Measurements from ENCODE around the gene CMTR1. TPM values are rescaled to one million over a fixed set of nuclear protein-coding genes. Genes with fewer than 3 reads are reported as not detected.
A peak's percentile ranks its signal among the peaks of the same experiment; 100 is the strongest.

CMTR1 gene
- total and polyA plus RNA-seq, 9 donors, result 18.7 to 45.0 (median 38.4) TPM

DNA sequence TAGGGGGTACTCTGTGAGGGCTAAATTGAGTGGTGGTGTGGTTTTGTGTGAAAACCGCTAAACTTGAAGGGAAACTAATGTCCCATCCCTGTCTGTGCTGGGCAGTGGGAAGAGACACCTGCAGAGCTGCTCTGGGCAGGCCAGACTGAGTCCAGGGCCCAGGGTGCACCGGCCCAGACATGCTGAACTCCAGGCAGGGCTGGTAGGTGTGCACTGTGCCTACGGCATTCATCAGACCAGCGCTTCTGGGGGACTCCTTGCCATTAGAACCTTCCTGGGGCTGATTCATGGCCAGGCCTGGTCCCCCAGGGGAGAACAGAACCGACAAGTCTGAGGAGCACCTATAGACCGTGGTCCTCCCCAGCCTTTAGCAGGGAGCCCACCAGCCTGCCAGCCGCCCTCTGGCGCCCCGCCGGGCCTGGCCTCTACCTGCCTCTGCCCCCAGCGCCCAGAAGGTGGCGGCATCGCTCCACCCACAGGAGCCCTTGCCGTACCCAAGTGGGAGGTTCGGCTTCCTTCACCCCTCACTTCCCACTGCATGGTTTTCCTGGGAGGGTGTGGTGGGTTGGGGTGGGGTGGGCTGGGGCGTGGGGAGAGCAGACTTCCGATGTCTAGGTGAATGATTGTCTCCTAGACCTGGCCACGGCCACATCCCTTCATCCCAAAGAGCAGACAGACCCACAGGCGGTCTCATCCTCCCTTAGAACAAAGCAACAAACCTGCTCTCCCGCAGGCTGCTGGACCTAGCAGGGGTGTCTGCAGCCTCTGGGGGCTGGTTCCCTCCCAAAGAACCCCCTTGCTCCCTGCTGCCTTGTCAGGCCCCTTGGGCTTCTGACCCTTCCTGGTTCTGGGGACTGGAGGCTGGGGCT lies 51.1 kb downstream of the CMTR1 start:
- TF ChIP-seq CTCF (IDR thresholded peaks at IDR 0.05), result peak; percentile 34 to 54 (median 52)
- TF ChIP-seq EP300 (IDR thresholded peaks at IDR 0.05), result no peak
- TF ChIP-seq POLR2A (IDR thresholded peaks at IDR 0.05), result no peak
- intact Hi-C loops (cut with DNase I), result loop anchor here in 2 of 4 donors (10.0 kb wide), 2 partner anchors 211 to 1011 kb away; partner anchors contain the start of gene MDGA1 (in 1 of the 2)
- Histone ChIP-seq H3K4me3 (no peak overlapping the region), H3K9me3 (no peaks in the 10 kb centered on the region), H3K27ac (no peak overlapping the region), H3K27me3 (no peaks in the 10 kb centered on the region), H3K4me1 (ENCODE audit: insufficient read depth) (no peaks in the 10 kb centered on the region), H3K36me3 (no peaks in the 10 kb centered on the region)
- WGBS, 3 donors, result 46 to 51% (median 48%) methylated on average over 20 of the region's 20 CpGs
- peak; percentile 48 to 80 (median 70) for DNase-seq

- WGBS, 3 donors, result 90 to 94% (median 90%) methylated on average over 7 of the region's 7 CpGs
- intact Hi-C loops (cut with DNase I), result loop anchor here in 2 of 4 donors (10.0 kb wide), 2 partner anchors 210 to 1010 kb away; partner anchors contain the start of gene MDGA1 (in 1 of the 2)
- no peak for DNase-seq
- no peaks in the 10 kb centered on the region for H3K9me3 ChIP-seq
- H3K27me3 ChIP-seq, result no peaks in the 10 kb centered on the region
- no peak overlapping the region for H3K27ac ChIP-seq
- TF ChIP-seq EP300 (IDR thresholded peaks at IDR 0.05) (no peak), CTCF (IDR thresholded peaks at IDR 0.05) (no peak), POLR2A (IDR thresholded peaks at IDR 0.05) (no peak)
- H3K4me1 ChIP-seq (ENCODE audit: insufficient read depth), result no peaks in the 10 kb centered on the region
- no peaks in the 10 kb centered on the region for H3K36me3 ChIP-seq
- no peak overlapping the region for H3K4me3 ChIP-seq
These were observed 51.8 kb downstream of the CMTR1 start for GRCh38 chr6:37484786-37485170.

- TF ChIP-seq POLR2A (IDR thresholded peaks at IDR 0.05), result no peak
- no peak for TF ChIP-seq CTCF (IDR thresholded peaks at IDR 0.05)
- TF ChIP-seq EP300 (IDR thresholded peaks at IDR 0.05), result no peak
- intact Hi-C loops (cut with DNase I), result loop anchor here in 2 of 4 donors (10.0 kb wide), 2 partner anchors 210 to 1010 kb away; partner anchors contain the start of gene MDGA1 (in 1 of the 2)
- 73 to 78% (median 75%) methylated on average over 10 of the region's 10 CpGs for WGBS, 3 donors
- Histone ChIP-seq H3K9me3 (no peaks in the 10 kb centered on the region), H3K27ac (no peak overlapping the region), H3K36me3 (no peaks in the 10 kb centered on the region), H3K27me3 (no peaks in the 10 kb centered on the region), H3K4me3 (no peak overlapping the region), H3K4me1 (ENCODE audit: insufficient read depth) (no peaks in the 10 kb centered on the region)
- DNase-seq, result no peak
These were observed 52.3 kb downstream of the CMTR1 start for GRCh38 chr6:37485291-37485702.

DNA sequence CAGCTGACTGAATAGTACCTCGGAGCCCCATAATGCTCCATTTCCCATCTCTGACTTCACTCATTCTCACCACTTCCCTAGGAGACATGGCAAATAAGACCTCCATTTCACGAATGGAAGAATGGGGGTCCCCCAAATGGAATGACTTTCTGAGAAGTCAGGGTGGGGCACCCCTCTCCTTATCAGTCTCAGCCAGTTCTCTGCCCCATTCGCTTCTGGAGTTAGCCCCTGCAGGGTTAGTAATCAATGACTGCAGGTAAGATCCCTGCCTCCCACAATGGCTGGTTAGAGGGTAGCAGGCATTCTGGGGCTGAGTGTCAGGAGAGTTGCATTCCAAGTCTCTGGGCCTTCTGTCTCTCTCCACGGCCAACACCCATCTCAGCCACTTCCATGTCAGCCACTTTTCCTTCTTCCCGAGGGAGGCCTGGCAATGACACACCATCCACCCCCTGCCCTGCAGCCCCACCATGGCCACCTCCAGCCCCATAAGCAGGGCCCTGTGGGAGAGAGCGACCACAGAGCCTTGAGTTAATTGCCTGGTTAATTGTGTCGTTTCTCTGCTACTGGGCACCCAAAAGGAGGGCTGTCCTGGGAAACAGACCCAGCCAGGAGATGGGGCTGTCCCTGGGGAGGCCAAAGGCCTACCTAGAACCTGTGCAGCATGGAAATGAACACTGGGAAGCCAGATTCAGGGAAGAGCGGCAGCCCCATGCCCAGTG lies 53.3 kb downstream of the CMTR1 start:
- H3K27ac ChIP-seq, result no peak overlapping the region
- 85 to 92% (median 88%) methylated on average over 8 of the region's 8 CpGs for WGBS, 3 donors
- no peak overlapping the region for H3K4me3 ChIP-seq
- no peaks in the 10 kb centered on the region for H3K27me3 ChIP-seq
- DNase-seq, result no peak
- intact Hi-C loops (cut with DNase I), result loop anchor here in 2 of 4 donors (10.0 kb wide), 2 partner anchors 209 to 1009 kb away; partner anchors contain the start of gene MDGA1 (in 1 of the 2)
- no peaks in the 10 kb centered on the region for H3K36me3 ChIP-seq
- no peaks in the 10 kb centered on the region for H3K4me1 ChIP-seq (ENCODE audit: insufficient read depth)
- no peak for TF ChIP-seq CTCF (IDR thresholded peaks at IDR 0.05)
- TF ChIP-seq POLR2A (IDR thresholded peaks at IDR 0.05), result no peak
- no peak for TF ChIP-seq EP300 (IDR thresholded peaks at IDR 0.05)
- H3K9me3 ChIP-seq, result no peaks in the 10 kb centered on the region

Data from ovary (tissue), 9 donors.